ENCODE measurements around the gene PLD5. TPM values are rescaled to one million over a fixed set of nuclear protein-coding genes. Genes with fewer than 3 reads are reported as not detected.

Gene PLD5
- total RNA-seq, 2 donors from 2014 or later, result 0.27 TPM; not detected in 1

DNA sequence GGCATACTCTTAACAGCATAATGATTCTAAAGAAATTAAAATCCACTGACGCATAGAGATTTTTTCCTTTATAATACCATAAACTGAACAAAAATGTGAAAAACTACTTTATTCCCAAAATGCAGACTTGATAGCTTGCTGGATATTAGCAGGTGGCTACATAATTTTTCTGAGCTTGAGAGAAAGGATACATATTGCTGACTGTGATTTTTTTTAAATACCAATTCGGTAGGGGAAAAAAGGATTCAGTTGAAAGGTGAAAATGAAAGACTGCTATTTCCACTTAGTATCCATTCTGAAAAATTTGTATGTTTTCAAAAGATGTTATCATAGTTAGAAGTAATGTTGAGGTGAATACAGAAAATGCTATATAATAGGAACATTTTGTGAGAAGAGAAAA, 435.6 kb downstream of the PLD5 start:
- no peak overlapping the region for H3K4me3 ChIP-seq
- no peaks in the 10 kb centered on the region for H3K27me3 ChIP-seq
- DNase-seq, result no peak
- no peak overlapping the region for H3K27ac ChIP-seq
- H3K9me3 ChIP-seq, result no peaks in the 10 kb centered on the region
- no peaks in the 10 kb centered on the region for H3K36me3 ChIP-seq
- intact Hi-C loops (cut with DNase I), result no loop called here
- no peaks in the 10 kb centered on the region for H3K4me1 ChIP-seq
- TF ChIP-seq, protein P1, sequence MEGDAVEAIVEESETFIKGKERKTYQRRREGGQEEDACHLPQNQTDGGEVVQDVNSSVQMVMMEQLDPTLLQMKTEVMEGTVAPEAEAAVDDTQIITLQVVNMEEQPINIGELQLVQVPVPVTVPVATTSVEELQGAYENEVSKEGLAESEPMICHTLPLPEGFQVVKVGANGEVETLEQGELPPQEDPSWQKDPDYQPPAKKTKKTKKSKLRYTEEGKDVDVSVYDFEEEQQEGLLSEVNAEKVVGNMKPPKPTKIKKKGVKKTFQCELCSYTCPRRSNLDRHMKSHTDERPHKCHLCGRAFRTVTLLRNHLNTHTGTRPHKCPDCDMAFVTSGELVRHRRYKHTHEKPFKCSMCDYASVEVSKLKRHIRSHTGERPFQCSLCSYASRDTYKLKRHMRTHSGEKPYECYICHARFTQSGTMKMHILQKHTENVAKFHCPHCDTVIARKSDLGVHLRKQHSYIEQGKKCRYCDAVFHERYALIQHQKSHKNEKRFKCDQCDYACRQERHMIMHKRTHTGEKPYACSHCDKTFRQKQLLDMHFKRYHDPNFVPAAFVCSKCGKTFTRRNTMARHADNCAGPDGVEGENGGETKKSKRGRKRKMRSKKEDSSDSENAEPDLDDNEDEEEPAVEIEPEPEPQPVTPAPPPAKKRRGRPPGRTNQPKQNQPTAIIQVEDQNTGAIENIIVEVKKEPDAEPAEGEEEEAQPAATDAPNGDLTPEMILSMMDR (IDR thresholded peaks at IDR 0.05), result no peak
- no peak overlapping the region for H3K9ac ChIP-seq (ENCODE audit: low read depth in 2 of 2, low read length in 2 of 2)

DNA sequence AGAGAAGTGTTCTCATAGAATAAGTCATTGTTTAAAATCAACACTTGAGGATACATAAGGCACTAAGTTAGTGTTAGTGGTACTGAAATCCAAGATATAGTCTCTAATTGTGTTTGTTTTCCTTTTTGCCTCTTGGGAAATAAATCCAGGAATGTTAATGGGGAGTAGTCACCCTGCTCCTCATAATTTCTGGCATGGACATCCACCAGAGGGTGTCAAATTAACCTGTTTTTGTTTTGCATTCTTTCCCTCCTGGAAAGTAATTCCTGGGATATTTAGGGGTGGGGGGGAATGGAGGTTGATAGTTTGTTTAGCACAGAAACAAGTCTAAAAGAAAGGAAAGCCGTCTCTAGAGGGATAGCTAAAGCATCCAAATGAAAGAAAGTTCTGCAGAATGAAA, 437.8 kb downstream of the PLD5 start:
- Histone ChIP-seq H3K36me3 (no peaks in the 10 kb centered on the region), H3K27ac (no peak overlapping the region), H3K9ac (ENCODE audit: low read depth in 2 of 2, low read length in 2 of 2) (no peak overlapping the region), H3K4me3 (no peak overlapping the region), H3K4me1 (no peaks in the 10 kb centered on the region), H3K9me3 (no peaks in the 10 kb centered on the region), H3K27me3 (no peaks in the 10 kb centered on the region)
- intact Hi-C loops (cut with DNase I), result no loop called here
- DNase-seq, result no peak
- TF ChIP-seq, protein P1 (IDR thresholded peaks at IDR 0.05), result no peak

DNA sequence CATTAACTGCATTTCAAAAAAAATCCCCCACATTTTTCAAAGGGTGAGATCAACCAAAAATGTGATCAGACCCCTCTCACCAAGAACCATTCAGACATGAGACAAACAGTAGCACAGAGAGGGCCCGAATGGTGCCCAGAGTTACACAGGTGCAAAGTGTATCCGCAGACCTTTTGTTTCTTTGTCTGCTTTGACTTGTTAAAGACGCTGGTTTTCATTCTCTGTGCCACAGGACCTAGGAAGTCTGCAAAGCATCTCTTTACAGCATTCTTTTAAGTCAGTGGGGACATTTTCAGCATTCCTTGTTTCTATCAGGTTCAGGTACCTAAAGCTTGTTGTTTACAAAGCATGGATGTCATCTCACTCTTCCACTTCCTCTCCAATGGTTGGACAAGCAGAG, 438.4 kb downstream of the PLD5 start:
- Histone ChIP-seq H3K27ac (no peak overlapping the region), H3K27me3 (no peaks in the 10 kb centered on the region), H3K9ac (ENCODE audit: low read depth in 2 of 2, low read length in 2 of 2) (no peak overlapping the region), H3K4me1 (no peaks in the 10 kb centered on the region), H3K36me3 (no peaks in the 10 kb centered on the region), H3K9me3 (no peaks in the 10 kb centered on the region), H3K4me3 (no peak overlapping the region)
- intact Hi-C loops (cut with DNase I), result no loop called here
- DNase-seq, result no peak
- TF ChIP-seq, protein P1 (IDR thresholded peaks at IDR 0.05), result no peak

DNA sequence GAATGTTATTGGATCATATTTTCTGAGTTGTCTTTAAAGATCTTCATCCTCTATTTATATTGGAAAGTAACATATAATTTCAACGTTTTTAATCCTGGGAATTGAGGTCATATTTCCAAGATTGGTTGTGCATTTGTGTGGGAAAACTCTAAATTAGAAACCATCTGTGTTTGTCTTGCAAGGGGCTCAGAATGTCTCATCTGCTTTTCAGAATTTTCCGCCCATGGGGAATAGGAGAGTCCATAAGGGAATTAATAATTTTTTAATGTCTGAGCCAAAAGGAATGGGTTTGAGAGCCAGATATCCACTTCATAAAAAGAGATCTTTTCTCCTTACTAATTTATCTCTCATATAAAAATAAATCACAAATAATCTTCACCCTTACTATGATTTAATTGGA, 440.8 kb downstream of the PLD5 start:
- TF ChIP-seq, protein P1 (IDR thresholded peaks at IDR 0.05), result no peak
- H3K27me3 ChIP-seq, result no peaks in the 10 kb centered on the region
- no peak overlapping the region for H3K9ac ChIP-seq (ENCODE audit: low read depth in 2 of 2, low read length in 2 of 2)
- H3K4me1 ChIP-seq, result no peaks in the 10 kb centered on the region
- intact Hi-C loops (cut with DNase I), result no loop called here
- no peak for DNase-seq
- H3K27ac ChIP-seq, result no peak overlapping the region
- H3K4me3 ChIP-seq, result no peak overlapping the region
- no peaks in the 10 kb centered on the region for H3K36me3 ChIP-seq
- no peaks in the 10 kb centered on the region for H3K9me3 ChIP-seq

DNA sequence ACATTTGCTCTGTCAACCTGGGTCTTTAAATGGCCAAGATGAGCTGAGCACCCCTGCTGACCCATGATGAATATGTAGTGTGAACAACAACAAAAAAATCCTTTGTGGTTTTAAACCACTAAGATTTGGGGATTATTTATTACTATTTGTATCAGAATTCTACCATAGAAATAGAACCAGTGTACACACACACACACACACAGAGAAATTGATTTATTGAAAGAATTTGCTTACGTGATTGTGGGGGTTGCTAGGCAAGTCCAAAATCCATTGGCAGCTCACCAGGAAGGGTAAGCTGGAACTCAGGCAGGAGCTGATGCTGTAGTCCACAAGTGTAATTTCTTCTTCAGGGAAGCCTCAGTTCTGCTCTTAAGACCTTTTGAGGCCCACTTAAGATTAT, 443.1 kb downstream of the PLD5 start:
- no peaks in the 10 kb centered on the region for H3K36me3 ChIP-seq
- H3K9me3 ChIP-seq, result no peaks in the 10 kb centered on the region
- H3K4me3 ChIP-seq, result no peak overlapping the region
- H3K4me1 ChIP-seq, result no peaks in the 10 kb centered on the region
- DNase-seq, result no peak
- H3K27me3 ChIP-seq, result no peaks in the 10 kb centered on the region
- no peak overlapping the region for H3K9ac ChIP-seq (ENCODE audit: low read depth in 2 of 2, low read length in 2 of 2)
- TF ChIP-seq, protein P1 (IDR thresholded peaks at IDR 0.05), result no peak
- intact Hi-C loops (cut with DNase I), result no loop called here
- H3K27ac ChIP-seq, result no peak overlapping the region

DNA sequence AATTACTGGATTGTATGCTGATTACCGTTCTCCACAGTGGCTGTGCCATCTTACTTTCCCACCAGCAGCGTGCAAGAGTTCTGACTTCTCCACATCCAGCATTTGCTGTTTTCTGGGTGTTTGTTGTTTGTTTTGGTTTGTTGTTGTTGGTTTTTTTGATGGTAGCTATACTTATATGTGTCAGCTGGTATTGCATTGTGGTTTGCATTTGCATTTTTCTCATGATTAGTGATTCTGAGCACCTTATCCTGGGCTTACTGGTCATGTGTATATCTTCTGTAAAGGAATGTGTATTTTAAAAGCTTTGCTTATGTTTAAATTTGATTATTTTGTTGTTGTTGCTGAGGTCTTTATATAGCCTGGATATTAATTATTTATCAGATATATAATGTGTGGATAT, 458.7 kb downstream of the PLD5 start:
- no peak overlapping the region for H3K9ac ChIP-seq (ENCODE audit: low read depth in 2 of 2, low read length in 2 of 2)
- H3K27me3 ChIP-seq, result no peaks in the 10 kb centered on the region
- H3K4me1 ChIP-seq, result no peaks in the 10 kb centered on the region
- intact Hi-C loops (cut with DNase I), result no loop called here
- H3K4me3 ChIP-seq, result no peak overlapping the region
- H3K9me3 ChIP-seq, result no peaks in the 10 kb centered on the region
- TF ChIP-seq, protein P1 (IDR thresholded peaks at IDR 0.05), result no peak
- no peak for DNase-seq
- H3K27ac ChIP-seq, result no peak overlapping the region
- no peaks in the 10 kb centered on the region for H3K36me3 ChIP-seq

All from colonic mucosa (tissue), 4 donors.